GM12892 (cell line): Measurements from ENCODE around the gene SZRD1.

Experiments used
- POLR2A ChIP-seq: IDR thresholded peaks from 2 replicates; pipeline ENCODE4 v1.6.1; 2011; ENCODE audit warnings: low read depth, low read length, control low read depth
- POLR2AphosphoS5 ChIP-seq: IDR thresholded peaks from 2 replicates; pipeline ENCODE4 v1.6.1; 2011; ENCODE audit warnings: low read depth, low read length, control low read depth
- TAF1 ChIP-seq: IDR thresholded peaks from 2 replicates; pipeline ENCODE4 v1.6.1; 2011; ENCODE audit warnings: low read depth, mild to moderate bottlenecking, control low read depth, low read length, borderline replicate concordance

DNA sequence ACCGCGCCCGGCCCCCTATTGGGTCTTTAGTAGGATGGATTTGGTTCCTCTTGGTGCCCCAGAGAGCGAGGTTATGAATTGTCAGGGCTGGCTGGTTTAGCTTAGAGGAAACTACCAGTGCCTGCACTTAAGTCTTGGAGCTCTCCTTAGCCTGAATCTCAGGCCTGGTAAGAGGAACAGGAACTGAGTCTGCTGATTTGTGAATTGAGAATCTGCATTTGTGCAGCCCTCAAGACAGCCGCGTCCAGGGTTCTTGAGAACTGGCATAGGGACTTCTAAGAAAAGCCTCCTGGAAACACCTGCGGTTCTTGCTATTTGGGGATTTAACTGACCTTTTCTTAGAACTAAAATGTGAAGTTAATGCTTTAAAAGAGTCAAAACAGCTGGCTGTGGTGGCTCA, 75.2 kb downstream of the SZRD1 start:
- TF ChIP-seq POLR2AphosphoS5 (no peak), POLR2A (no peak; the same call in 1 of the 2 replicates), TAF1 (no peak)
